ENCODE results near the gene GAB2. TPM values are rescaled to one million over a fixed set of nuclear protein-coding genes. Genes with fewer than 3 reads are reported as not detected.
"Not testable (repeated sequence)": the region's sequence is repeated elsewhere in the genome, so short reads cannot be mapped to it uniquely, and the experiment has no call there.

The GAB2 gene
- total and polyA plus RNA-seq, 8 donors, result 2.2 to 19.3 (median 8.6) TPM

DNA sequence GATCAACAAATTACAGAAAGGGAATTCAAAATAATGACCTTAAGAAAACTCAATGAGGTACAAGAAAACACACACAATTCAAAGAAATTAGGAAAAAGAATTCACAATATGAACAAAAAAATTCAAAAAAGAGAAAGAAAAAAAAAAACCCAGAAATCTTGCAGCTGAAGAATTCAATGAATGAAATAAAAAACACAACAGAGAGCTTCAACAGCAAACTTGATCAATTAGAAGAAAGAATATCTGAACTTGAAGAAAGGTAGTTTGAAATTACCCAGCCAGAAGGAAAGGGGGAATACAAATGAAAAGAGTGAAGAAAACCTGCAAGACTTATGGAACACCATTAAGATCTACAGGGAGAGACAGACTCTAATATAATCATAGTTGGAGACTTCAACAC is 176.1 kb downstream of the GAB2 start:
- H3K27me3 ChIP-seq, result no peaks in the 10 kb centered on the region
- peaks cover 0 to 9% (median 2%) of the 10 kb centered on the region in 4 donors for H3K9me3 ChIP-seq
- H3K36me3 ChIP-seq, result peaks cover 0 to 6% (median 4%) of the 10 kb centered on the region in 4 donors
- no peak overlapping the region for H3K27ac ChIP-seq
- intact Hi-C loops (cut with DNase I; ENCODE audit: low total_unique reads), result no loop called here
- DNase-seq, result no peak
- TF ChIP-seq POLR2AphosphoS5 (IDR thresholded peaks at IDR 0.05) (no peak), EP300 (IDR thresholded peaks at IDR 0.05) (no peak), POLR2A (IDR thresholded peaks at IDR 0.05) (no peak), CTCF (IDR thresholded peaks at IDR 0.05) (no peak)
- peaks cover 0 to 6% (median 0%) of the 10 kb centered on the region in 4 donors for H3K4me1 ChIP-seq
- no peak overlapping the region for H3K4me3 ChIP-seq

- TF ChIP-seq EP300 (IDR thresholded peaks at IDR 0.05) (no peak), CTCF (IDR thresholded peaks at IDR 0.05) (no peak), POLR2A (IDR thresholded peaks at IDR 0.05) (no peak), POLR2AphosphoS5 (IDR thresholded peaks at IDR 0.05) (no peak)
- Histone ChIP-seq H3K27ac (no peak overlapping the region), H3K36me3 (no peaks in the 10 kb centered on the region), H3K9me3 (peaks cover 0 to 9% (median 2%) of the 10 kb centered on the region in 4 donors), H3K4me3 (no peak overlapping the region), H3K27me3 (no peaks in the 10 kb centered on the region), H3K4me1 (peaks cover 0 to 3% (median 0%) of the 10 kb centered on the region in 4 donors)
- intact Hi-C loops (cut with DNase I; ENCODE audit: low total_unique reads), result no loop called here
- DNase-seq, result no peak
- 88 to 100% (median 100%) methylated on average over 1 of the region's 1 CpG for WGBS, 5 donors
Observed at GRCh38 chr11:78239781-78240180, 177.8 kb downstream of the GAB2 start.

GRCh38 chr11:78237293-78238046 is 180.2 kb downstream of the GAB2 start:
- TF ChIP-seq POLR2A (IDR thresholded peaks at IDR 0.05), result no peak
- no peak for TF ChIP-seq CTCF (IDR thresholded peaks at IDR 0.05)
- no peak for TF ChIP-seq EP300 (IDR thresholded peaks at IDR 0.05)
- no peak for TF ChIP-seq POLR2AphosphoS5 (IDR thresholded peaks at IDR 0.05)
- no peaks in the 10 kb centered on the region for H3K4me1 ChIP-seq
- H3K9me3 ChIP-seq, result peaks cover 0 to 9% (median 2%) of the 10 kb centered on the region in 4 donors
- intact Hi-C loops (cut with DNase I; ENCODE audit: low total_unique reads), result no loop called here
- H3K36me3 ChIP-seq, result no peaks in the 10 kb centered on the region
- H3K4me3 ChIP-seq, result no peak overlapping the region
- no peaks in the 10 kb centered on the region for H3K27me3 ChIP-seq
- DNase-seq, result no peak
- H3K27ac ChIP-seq, result no peak overlapping the region

GRCh38 chr11:78234006-78234405 is 183.6 kb downstream of the GAB2 start:
- intact Hi-C loops (cut with DNase I; ENCODE audit: low total_unique reads), result no loop called here
- WGBS, 5 donors, result 76 to 98% (median 93%) methylated on average over 5 of the region's 5 CpGs
- H3K4me3 ChIP-seq, result no peak overlapping the region
- no peaks in the 10 kb centered on the region for H3K9me3 ChIP-seq
- no peak overlapping the region for H3K27ac ChIP-seq
- peaks cover 0 to 21% (median 12%) of the 10 kb centered on the region in 4 donors for H3K4me1 ChIP-seq
- no peaks in the 10 kb centered on the region for H3K27me3 ChIP-seq
- H3K36me3 ChIP-seq, result no peaks in the 10 kb centered on the region
- no peak for DNase-seq
- TF ChIP-seq CTCF (IDR thresholded peaks at IDR 0.05) (no peak), POLR2AphosphoS5 (IDR thresholded peaks at IDR 0.05) (no peak)

- DNase-seq; H3K9me3 ChIP-seq; H3K36me3 ChIP-seq; H3K27me3 ChIP-seq; H3K4me3 ChIP-seq; intact Hi-C loops (cut with DNase I; ENCODE audit: low total_unique reads); H3K27ac ChIP-seq: not testable (repeated sequence)
- WGBS, 5 donors, result 88 to 96% (median 91%) methylated on average over 6 of the region's 6 CpGs
- peaks cover 0 to 25% (median 12%) of the 10 kb centered on the region in 4 donors for H3K4me1 ChIP-seq
Observed at GRCh38 chr11:78233046-78233445, 184.6 kb downstream of the GAB2 start.

Data from stomach (tissue), 9 donors.